ENCODE data around the gene PIH1D1.

Gene PIH1D1

DNA sequence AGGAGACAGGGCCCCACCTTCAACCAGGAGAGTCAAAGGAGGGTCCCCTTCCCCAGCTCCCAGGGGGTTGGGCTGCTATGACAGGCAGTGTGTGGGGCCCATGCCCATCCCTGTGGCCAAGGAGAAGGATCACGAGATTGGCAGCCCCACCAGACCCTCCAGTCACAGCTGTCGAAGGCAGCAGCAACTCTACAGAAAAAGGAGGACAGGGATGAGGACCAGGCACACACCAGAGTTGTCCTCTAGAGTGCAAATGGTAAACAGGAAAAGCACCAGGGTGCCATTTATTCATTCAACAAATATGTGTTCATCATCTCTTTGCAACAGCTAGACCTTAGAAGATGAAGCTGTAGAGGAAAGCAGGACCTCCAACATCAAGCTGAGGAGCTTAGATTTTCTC lies 32.4 kb downstream of the PIH1D1 start:
- no peak for DNase-seq (ENCODE audit: low read depth)

DNA sequence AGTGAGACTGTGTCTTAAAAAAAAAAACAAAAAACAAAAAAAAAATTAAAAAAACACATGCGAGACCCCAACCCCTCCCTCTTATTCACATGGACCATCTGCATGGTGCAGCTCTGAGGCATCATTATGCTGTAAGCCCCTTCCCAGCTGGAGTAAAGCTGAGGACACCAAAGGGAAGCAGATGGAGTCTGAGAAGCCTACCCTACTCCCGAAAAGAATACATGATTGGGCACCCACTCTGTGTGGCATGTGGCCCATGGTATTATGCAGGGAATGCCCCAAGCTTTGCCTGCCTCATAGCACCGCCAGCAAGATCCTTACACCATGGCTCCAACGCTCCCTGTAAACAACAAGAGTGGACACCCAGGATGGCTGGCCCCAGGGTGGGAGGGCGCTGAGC lies 33.1 kb downstream of the PIH1D1 start:
- no peak for DNase-seq (ENCODE audit: low read depth)

DNA sequence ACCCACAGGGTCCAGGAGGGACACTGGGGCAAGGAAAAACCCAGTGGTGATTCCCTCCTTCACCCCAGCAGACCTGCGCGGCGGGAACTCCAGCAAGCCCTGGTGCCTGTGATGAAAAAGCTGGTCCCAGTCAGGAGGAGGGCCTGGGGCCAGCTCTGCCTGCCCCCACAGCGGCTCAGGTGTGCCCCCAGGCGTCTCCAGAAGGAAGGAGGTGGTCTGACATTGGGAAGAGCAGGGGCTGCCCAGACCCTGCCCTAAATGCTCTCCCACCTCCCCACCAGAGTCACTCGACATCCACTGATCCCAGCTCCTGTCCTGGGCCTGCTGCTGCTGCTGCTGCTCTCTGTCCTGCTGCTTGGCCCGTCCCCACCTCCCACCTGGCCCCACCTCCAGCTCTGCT lies 34.5 kb downstream of the PIH1D1 start:
- no peak for DNase-seq (ENCODE audit: low read depth)

DNA sequence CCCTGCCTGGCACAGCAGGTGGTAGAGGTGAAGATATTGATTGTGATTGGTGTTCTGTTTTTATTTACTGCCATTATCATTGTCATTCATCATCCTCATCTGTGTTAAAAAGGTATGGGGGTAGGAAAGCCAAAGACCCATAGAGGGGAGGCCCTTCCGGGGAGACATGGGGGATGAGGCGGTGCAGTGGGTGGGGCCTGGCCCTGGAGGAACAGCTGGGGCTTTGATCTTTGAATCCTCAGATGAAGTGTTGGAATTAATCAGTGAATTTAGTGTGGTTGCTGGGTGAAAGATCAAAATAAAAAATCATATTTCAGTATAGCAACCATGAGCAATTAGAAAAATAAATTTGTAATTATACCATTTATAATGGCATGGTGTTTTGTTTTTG lies 35.8 kb downstream of the PIH1D1 start:
- DNase-seq (ENCODE audit: low read depth) = no peak

DNA sequence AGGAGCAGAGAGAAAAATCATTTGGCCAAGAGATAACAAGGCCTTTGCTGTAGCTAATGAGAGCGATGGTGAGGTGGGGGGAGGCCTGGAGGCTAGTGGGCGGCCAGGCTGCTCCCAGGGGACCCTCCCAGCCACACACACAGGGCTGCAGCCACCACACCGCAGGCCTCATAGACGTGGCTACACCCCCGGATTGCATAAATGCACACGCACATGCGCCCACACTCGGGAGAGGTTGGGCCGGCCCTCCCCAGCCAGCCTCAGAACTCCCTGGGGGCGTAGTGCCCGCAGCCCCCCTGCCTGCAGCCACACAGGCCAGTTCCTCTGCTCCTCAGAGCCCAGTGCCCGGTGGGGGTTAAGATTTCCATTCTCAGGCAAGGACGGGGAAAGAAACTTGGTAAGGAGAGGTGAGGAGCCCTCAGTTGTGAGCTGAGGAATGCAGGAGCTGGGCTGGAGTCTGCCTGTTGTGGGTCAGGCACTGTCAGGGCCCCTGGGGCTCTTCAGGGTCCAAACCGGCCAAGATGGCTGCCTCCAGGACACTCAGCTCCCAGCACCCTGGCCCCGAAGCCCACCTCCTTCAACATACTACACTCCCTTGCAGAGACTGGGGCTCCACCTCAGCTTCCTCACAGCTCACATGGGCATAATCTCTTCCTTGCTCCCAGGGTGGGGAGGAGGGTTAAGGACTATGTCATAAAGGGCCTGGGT lies 36.4 kb downstream of the PIH1D1 start:
- no peak for DNase-seq (ENCODE audit: low read depth)

DNA sequence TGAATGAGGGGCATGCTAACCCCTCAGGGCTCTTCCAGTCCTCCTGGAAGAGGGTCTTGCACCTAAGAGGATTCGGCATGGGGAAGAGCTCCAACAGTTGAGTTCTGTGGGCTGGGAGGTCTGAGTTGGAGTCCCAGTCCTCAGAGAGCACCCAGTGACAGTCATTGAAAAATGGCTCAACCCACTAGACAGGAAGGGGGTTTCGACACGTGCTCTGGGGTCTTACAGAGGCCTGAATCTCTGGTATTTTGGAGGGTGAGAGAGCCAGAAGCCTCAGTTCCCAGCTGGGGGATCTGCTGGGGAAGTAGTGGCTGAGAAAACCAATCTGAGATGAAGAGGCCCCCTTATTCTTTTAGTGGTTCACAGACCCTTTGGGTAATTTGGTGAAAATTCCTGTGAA lies 37.4 kb downstream of the PIH1D1 start:
- no peak for DNase-seq (ENCODE audit: low read depth)

DNA sequence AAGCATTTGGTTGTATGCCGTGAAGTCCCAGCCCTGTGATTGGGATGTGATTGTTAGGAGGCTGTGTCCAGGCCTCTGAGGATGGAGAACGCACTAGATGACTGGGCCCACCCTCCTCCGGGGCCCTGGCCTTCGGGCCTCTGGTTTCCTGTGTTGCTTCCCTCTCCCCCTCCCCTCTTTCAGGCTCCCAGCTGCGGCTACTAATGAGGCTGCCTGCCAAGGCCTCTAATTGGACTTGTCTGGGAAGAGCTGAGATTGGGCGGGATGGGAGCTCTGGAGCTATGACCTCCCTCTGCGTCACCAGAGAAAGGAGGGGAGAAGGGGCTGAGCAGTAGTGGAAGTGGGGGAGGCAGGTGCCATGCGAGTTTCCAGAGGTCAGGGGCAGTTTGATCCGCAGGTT lies 38.3 kb downstream of the PIH1D1 start:
- no peak for DNase-seq (ENCODE audit: low read depth)

DNA sequence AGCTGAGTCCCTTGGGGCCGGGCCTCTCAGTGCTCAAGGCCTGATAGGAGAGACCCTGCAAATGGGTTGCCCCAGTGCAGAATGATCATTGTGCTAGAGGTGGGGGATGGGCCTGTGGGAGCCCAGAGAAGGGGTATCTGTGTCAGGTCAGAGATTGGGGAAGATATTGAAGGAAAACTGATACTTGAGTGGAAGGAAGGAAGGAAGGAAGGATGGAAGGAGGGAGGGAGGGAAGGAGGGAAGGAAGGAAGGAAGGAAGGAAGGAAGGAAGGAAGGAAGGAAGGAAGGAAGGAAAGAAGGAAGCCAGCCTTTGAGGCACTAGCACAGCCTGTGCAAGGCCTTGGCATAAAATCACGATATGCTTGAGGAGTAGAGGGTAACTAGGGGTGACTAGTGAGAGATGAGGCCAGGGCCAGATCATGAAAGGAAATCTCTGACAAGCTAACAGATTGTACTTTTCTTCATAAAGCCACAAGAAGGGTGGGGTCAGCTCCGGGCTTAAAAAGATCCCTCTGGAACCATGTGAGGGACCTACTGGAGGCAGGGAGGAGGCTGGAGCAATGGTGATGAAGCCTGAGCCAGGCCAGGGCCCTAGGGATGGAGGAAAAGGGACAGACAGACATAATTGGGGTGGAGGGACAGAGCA lies 39.8 kb downstream of the PIH1D1 start:
- no peak for DNase-seq (ENCODE audit: low read depth)

DNA sequence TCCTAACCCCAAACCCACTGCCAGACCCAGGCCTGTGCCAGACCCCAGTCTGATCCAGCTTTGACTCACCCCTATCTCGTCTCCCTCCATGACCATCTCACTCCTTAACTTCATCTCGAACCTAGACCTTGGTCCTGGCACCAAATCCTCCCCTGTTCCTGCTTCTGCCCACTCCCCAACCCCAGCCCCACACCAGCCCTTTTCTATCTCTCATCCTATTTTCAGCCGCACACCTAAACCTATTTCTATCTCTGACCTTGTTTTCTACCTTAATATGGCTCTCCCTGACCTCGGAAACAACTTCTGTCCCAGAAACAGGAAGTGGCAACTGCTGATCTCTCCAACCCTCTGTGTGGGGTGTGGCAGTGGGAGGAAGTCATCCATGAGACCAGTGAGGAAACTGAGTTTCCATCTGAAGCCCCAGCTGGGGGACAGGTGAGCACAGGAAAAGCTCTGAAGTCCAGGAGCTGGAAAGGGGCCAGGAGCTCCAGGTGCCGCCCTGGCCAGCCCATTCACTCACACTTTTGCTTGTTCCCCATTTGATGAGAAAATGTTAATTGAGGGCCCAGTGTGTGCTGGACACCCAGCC lies 42.1 kb downstream of the PIH1D1 start:
- no peak for DNase-seq (ENCODE audit: low read depth)

DNA sequence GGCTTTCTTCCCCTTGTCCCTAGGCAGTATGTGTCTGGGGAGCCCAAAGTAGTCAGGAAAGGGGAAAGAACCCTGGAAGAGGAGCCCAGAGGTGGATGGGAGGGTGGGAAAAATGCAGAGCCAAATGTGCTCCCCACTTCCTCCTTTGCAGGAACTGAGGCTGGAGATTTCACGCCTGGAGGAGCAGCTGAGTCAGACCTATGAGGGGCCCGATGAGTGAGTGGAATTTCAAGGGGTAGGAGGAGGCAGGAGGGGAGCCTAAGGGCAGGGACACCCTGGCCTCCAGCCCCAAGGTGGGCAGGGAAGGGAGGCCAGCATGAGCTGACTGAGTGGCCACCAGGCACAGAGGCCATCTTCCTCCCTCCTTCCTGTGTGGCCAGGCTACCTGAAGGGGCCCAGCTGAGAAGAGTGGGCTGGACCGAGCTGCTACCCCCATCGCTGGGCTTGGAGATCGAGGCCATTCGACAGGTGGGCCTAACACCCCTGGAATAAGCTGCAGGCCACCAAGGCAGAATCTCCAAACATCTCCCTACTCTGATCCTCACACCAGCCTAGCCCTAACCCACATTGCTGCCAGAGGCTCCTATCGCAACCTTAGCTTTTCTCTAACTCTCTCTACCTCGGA lies 42.7 kb downstream of the PIH1D1 start:
- no peak for DNase-seq (ENCODE audit: low read depth)

DNA sequence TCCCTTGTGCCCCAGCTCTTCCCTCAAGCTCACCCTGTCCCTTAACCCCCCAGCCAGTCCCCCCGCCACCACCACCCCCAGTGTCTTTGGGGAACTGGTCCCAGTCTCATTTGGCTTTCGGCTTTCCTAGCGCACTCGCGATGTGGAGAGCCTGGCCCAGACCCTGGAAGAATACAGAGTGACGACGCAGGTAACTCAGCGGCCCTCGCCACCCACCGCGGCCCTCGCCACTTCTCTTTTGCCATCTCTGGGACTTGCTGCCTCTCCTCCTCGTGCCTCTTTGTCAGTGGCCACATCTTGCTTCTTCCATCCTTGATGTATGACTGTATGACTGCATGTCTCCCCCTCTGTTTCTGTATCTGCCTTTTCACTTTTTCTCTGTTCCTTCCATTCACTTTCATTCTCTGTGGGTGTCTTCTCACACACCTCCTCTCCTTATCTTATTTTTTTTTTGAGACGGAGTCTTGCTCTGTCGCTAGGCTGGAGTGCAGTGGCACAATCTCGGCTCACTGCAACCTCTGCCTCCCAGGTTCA lies 44.1 kb downstream of the PIH1D1 start:
- DNase-seq (ENCODE audit: low read depth) = no peak

DNA sequence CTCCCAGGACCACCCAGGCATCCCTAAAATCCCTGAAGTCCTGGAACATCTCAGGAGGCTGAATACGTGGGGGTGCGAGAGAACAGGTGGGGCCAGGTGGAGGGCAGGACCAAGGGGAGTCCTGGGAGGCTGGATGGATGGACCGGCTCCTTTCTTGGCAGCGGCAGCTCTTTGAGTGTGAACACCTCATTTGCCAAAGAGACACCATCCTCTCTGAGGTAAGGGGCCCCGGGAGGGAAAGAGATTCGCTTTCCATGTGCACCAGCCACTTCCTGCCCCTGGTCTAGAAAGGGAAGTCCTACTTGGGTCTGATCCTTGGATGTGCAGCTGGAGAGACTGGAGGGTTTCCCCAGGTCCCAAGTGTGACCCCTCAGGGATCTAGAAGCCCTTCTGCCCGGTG lies 44.5 kb downstream of the PIH1D1 start:
- DNase-seq (ENCODE audit: low read depth) = no peak

DNA sequence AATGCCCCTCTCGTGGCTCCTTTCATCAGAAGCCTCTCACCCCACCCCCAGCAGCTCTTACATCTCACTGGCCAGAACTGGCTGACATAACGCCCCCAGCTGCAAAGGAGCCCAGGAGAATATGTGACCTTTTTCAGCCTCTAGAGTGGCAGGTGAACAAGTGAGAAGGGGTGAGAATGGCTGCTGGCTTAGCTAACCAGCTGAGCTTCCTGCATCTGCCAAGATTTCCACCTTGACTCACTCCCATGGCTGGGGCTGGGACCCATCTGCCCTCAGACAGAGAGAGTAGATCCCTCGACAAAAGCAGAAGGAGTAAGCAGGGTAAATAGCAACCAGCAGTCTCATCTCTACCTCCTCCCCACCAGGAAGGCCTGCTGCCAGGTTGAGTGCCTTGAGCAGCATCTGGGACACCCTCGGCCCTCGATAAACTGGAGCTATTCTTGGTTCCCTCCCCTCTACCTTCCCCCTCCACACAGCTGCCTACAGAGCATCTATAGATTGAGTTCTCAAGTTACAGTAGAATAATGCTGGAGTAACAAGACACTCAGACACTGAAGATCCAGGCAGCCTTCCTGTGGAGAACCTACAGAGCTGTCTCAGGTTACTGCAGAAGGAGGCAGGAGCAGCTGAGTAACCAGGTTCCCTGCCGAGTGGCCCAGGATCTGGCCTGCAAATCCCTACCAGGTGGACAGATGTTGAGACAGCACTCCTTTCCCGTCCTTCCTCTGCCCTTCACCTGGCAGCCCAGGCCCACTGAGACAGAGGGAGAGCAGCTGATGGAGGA lies 48.0 kb downstream of the PIH1D1 start:
- no peak for DNase-seq (ENCODE audit: low read depth)

DNA sequence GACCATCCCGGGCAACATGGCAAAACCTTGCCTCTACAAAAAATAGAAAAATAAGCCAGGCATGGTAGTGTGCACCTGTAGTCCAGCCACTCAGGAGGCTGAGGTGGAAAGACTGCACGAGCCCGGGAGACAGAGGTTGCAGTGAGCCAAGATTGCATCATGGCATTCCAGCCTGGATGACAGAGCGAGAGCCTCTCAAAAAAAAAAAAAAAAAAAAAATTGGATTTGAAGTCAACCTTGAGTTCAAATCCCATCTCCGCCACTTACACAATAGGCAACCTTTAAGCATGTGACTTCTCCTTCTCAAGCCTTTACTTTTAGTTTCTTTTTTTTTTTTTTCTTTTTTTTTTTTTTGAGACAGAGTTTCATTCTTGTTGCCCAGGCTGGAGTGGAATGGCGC lies 51.6 kb downstream of the PIH1D1 start:
- DNase-seq (ENCODE audit: low read depth) = no peak

DNA sequence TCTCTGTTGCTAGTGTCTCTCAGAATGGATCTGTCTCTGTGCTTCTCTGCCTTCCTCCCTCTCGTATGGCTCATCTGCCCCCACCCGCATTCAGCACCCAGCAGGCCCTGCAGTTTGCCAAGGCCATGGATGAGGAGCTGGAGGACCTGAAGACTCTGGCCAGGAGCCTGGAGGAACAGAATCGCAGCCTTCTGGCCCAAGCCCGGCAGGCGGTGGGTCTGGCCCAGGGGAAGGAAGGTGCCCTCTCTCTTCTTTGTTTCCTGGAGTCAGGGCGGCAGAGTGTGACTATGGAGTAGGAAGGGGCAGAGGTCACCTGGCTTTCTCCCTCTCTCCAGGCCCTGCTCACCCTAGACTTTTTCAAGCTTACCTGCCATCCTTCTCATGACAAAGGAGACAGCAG lies 52.7 kb downstream of the PIH1D1 start:
- DNase-seq (ENCODE audit: low read depth) = no peak

DNA sequence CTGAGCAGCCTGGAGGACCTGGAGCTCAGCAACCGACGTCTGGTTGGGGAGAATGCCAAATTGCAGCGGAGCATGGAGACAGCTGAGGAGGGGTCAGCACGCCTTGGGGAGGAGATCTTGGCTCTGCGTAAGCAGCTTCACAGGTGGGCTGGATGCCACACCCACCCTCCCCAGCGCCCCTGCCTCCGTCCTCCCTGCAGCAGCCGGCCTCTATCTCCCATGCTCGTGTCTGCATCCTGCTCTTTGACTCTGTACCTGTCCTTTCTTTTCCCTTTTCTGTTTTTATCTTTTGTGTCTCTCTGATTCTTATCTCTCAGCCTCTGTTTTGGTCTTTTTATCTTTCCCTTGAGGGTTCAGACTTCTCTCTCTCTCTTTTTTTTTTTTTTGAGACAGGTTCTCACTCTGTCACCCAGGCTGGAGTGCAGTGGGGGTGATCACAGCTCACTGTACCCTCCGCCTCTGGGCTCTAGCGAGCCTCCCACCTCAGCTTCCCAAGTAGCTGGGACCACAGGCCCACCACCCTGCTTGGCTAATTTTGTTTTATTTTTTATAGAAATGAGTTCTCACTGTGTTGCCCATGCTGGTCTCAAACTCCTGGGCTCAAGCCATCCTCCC lies 53.5 kb downstream of the PIH1D1 start:
- DNase-seq (ENCODE audit: low read depth) = no peak

DNA sequence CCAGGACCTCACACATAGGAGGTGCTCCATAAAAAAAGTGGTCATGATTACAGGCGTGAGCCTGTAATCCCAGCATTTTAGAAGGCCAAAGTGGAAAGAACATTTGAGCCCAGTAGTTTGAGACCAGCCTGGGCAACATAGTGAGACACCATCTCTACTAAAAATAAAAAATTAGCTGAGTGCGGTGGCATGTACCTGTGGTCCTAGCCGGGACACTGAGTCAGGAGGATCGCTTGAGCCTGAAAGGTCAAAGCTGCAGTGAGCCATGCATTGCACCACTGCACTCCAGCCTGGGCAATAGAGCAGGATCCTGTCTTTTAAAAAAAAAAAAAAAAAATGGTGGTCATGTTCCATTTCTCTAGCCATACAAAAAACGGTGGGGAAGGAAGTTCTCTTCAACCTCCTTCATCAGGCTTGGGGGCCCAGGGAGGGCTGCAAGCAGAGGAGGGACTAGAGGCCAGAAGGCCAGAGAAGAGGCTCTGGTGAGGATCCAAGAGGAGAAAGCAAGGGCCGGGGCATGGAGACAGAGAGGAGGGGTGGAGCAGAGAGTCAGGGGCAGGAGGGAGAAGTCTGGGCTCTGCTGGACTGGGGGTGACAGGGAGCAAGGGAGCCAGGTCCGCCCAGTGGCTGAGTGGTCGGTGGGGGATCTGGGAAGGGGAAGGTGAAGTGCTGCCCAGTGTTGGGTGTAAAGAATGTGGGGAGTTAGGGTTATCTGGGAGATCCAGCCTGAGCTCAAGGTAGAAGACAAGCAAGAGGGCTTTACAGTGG lies 54.7 kb downstream of the PIH1D1 start:
- no peak for DNase-seq (ENCODE audit: low read depth)

Measured in T-helper 22 cell (primary cell).